NCI-H446 treated with DMSO at 0.1 percent for 48 hours (cell line): ENCODE data around the gene DIPK2B.
A peak's percentile ranks its signal among the peaks of the same experiment; 100 is the strongest.

Experiments
- DNase-seq: peaks from one replicate; lab custom pipeline; 2025; lab: John Stamatoyannopoulos, UW

Gene DIPK2B, protein sequence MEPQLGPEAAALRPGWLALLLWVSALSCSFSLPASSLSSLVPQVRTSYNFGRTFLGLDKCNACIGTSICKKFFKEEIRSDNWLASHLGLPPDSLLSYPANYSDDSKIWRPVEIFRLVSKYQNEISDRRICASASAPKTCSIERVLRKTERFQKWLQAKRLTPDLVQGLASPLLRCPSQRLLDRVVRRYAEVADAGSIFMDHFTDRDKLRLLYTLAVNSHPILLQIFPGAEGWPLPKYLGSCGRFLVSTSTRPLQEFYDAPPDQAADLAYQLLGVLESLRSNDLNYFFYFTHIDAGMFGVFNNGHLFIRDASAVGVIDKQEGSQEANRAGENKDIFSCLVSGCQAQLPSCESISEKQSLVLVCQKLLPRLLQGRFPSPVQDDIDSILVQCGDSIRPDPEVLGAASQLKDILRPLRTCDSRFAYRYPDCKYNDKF

DNA sequence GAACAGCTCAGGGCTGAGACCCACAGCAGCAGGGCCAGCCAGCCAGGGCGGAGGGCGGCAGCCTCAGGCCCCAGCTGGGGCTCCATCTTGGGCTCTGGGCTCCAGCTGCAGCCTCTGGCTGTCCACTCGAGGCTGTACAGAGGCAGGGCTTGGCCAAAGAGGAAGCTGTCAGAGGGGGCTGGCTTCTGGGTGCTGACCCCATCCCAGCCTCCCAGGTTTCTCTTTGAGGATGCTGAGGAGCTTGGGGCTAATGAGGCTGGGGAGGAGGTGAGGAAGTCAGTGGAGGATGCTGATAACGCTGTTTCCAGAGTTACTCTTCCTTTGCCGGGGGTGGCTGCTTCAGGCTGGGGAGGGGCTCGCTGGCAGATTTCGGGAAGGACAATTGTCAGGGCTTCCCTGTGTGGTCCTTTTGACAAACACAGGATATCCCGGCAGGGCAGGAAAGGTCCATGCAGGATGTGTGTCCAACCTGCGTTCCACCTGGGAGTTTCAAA, at the start of gene DIPK2B:
TSS of gene DIPK2B (minus strand) at position 136 of the 494 bp plus-strand sequence. CDS start at position 86, 50 bp downstream.
- DNase-seq: no peak

DNA sequence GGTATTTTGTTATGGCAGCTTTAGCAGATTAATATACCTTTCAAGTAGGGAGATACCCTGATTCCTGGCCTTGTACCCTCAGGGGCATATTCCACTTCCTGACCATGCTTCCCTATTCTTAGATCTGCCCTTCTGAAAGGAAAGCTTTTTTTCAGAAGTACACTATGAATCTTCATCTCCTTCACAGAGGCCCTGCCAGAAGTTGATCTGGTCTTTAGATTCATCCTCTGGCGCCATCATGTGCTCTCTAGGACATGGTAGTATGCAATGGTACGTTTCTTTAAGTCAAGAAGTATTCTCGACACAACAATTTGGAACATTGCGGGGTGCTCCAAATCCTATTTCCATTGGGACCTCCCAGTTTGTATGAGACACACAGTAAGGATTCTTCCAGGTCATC, 39.6 kb upstream of the DIPK2B start:
- DNase-seq: no peak

DNA sequence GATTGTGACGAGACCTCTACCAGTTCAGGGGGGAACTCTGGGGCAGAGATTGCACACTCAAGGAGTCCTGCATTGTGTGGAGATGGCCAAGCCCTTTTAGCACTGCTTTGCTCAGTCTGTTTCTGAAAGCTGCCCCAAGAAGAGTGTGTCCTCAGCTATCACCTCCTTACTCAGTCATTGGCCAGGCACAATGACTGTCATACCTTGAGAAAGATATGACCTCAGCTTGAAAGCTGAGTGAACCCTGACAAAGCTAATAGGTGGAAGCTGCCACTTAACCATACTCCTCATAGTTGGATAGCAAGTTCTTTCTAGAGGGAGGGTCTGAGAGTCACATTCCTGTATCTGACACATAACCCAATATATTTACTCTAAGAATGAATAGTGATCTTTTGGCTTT, 37.8 kb upstream of the DIPK2B start:
- no peak for DNase-seq

DNA sequence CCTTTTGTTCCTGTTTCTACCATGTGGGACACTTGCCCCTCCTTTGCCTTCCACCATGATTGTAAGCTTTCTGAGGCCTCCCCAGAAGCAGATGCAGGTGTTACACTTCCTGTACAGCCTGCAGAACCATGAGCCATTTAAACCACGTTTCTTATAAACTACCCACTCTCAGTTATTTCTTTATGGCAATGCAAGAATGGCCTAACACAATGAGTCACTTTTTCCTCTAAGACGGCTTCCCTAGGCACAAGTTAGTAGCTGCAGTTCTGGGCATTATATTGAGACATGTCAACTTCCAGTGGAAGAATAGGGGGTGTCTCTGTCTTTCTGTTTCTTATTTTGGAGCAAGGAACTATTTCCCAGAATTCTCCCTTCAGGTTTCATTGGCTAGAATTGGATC, 32.9 kb upstream of the DIPK2B start:
- DNase-seq: no peak

DNA sequence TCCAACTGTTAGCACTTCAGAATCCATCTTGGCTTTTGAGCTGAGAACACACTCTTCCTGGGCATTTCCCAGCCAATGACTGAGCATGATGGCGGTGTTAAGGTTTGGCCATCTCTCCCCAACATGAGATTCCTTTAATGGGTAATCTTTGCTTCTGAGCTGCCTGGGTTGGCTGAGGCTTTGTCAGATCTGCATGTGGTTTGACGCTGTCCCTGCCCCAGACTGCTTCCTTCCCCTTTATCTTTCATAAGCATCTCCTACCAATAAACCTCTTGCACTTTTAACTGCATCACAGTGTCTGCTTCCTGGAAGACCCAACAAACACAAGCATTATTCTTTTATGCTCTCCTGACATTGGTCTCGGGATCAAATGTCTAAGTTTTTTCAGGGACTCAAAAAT, 31.5 kb upstream of the DIPK2B start:
- DNase-seq: no peak

DNA sequence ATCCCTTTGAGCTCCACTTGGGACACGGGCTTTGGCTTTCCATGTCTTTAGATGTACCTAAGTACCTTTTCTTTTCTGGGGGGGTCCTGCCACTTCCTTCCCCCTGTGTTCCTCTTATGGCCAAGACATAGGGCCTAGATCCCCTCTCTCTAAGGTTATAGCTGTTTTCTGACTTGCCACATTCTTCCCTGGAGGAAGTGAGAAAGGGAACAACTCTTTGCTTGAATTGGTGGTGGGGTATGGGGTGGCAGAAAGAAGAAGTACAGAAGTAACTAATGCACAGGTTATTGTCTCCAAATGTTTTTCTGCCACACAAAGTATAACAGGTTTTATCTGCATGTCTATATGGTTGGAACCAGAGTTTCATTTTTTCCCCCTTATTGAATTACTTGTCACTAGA, 29.7 kb upstream of the DIPK2B start:
- no peak for DNase-seq

DNA sequence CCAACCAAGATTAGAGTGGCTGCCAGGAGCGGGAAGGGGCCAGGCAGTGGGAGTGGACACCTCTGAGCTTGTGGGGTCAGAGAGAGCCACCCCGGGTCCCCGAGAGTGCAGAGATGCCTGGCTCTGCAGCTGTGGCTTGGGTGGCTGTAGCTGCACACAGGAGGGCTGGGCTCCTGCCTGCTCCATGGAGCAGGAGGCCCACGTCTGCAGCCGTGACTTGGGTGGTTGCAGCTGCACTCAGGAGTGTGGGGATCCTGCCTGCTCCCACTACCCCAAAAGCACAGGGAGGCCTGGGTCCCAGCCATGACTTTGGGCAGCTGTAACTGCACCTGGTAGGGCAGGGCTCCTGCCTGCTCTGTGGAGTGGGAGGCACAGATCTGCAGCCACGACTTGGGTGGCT, 28.7 kb upstream of the DIPK2B start:
- no peak for DNase-seq

DNA sequence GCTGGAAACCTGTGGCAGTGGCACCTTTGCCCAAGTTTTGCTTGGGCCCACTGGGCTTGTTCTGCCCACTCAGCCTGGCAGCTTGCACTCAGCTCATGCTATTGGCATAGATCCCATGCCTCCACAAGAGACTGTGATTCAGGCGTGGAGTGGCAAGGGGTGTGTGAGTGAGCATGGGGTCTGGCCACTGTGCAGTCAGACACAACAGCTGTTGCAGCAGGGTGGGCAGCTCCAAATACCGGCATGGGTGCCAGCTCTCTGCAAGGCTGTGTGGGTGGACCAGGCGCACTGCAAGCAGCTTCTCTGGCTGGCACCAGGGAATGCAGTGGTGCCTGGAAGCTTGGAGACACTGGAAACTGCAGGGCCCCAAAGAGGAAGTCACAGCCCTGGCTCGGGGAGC, 27.4 kb upstream of the DIPK2B start:
- DNase-seq: no peak

DNA sequence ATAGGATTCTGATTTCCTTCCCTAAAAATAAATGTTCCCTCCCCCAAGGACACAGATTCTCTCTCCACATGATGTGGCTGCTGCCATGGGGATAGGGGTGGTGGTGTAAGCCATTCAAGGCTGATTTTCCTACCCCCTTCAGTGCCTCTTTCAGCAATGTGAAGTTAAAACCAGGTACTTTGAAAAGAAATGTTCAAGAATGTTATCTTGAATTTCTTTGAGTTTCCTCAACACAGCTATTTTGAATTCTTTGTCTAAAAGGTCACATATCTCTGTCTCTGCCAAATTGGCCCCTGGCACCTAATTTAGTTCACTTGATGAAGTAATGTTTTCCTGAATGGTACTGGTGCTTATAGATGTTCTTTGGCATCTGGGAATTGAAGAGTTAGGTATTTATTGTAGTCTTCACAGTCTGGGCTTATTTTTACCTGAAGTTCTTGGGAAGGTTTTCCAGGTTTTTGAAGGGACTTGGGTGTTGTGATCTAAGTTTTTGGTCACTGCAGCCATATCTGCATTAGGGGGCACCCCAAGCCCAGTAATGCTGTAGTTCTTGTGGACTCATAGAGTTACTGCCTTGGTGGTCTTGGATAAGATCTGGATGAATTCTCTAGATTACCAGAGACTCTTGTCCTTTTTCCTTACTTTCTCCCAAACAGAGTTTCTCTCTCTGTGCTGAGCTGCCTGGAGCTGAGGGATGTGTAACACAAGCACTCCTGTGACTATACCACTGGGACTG, 7.6 kb upstream of the DIPK2B start:
- no peak for DNase-seq

DNA sequence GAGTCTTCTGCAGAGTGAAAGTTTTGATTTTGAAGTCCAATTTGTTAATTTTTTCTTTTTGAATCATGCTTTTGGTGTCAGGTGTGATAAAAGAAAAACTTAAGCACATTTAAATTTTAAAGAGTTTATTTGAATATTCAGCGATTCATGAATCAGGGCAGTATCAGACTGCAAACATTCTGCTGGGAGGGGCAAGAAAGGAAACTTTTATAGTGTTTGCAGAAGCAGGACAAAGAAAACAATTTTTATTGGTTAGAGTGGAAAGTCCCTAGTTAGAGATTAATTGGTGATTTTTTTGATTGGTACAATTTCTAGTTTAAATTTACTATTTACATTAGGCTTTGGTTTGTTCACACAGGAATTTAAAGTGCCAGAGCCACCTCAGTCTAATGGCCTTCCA, 1.5 kb upstream of the DIPK2B start:
- DNase-seq: no peak

DNA sequence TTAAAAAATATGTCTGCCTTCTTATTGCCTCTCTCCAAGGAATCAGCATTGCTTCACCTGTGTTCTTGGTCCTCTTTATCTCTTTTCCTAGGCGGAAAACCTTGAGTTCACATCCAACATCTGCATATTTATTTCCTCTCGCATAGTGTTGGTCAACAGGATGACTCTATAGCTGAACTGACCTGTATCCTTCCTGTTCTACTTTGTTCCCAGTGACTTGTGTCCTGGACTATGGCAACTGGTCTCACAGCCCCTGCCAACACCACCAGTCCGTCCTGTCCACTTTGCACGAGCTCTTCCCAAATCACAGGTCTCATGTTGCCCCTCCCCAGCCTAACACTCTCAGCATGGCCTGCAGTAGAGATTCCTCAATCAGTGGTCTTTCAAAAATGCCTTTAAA, 2.0 kb downstream of the DIPK2B start:
- no peak for DNase-seq

DNA sequence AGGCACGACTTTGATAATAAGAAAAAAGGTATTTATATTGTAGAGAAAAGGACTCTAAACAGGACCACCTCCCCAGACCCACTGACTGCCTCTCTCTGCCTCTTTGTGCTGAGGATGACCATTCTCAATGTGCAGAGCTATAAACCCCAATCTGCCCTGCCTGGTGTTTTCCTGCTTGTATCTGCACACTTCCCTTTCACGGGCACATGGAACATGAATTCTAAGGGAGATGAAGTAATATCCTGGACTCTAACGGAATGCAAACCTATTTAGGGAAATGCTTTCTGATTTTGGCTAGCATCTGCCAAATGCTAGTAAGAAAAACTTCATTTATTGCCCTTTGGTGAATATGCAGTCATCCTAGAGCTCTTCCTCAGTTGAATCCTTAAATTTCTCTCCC, 2.4 kb downstream of the DIPK2B start:
- DNase-seq: no peak

DNA sequence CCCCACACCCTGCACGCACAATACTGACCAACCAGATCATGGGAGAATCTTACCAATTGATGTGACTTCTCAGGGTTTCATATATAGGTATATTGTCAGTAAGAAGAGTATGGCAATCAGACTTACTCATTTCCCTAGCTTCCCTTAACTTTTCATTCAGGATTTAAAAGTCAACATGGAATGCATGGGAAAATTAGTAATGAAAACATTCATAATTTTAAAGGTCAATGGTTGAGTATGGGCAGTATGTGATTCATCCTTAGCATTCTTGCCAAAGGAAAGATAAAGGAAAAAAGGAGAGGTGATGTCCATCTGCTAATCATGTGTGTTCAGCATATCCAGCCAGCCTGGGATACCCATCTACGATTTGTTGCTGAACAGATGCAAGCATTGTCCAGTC, 4.0 kb downstream of the DIPK2B start:
- no peak for DNase-seq

DNA sequence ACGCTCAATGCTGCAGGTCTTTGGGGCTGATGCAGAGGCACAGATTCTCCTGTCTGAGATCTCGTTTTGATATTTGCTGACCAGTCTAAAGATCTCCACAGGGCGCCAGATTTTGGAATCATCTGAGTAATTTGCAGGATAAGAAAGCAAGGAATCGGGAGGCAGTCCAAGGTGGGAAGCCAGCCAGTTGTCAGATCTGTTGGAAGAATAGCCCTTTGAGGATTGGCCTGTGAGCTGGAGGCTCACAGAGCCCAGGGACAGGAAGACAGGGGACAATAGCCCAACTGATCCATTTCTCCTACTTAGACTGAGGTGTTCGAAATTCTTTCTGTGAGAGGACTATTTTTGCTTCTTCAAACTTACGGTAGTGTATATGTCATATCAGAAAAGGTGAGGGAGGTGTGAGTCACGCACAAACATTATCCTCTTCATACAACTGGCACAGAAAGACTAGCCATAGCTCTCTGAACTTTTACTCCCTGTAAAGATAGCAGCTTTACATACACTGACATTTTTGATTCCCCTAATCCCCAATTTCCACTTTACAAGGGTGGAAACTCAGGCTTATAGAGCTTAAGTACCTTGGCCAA, 8.8 kb downstream of the DIPK2B start:
- DNase-seq: peak; percentile 12

DNA sequence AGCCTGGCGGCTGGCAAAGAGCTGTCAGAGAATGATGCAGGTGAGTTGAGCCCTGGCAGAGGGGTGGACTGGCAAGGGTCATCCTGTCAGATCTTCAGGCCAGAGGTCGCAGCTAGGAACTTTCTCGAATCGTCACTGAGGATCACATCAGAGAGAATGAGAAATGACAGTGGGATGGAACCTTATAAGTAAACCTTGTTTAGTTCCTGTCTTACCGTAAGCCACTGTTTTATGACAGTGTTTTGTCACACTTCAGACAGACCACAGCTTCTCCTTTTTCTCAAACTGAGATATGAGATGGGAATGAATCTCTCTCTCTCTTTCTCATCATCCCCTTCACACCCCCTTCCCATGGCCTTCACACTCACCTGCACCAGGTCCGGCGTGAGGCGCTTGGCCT, 9.3 kb downstream of the DIPK2B start:
- DNase-seq: no peak

DNA sequence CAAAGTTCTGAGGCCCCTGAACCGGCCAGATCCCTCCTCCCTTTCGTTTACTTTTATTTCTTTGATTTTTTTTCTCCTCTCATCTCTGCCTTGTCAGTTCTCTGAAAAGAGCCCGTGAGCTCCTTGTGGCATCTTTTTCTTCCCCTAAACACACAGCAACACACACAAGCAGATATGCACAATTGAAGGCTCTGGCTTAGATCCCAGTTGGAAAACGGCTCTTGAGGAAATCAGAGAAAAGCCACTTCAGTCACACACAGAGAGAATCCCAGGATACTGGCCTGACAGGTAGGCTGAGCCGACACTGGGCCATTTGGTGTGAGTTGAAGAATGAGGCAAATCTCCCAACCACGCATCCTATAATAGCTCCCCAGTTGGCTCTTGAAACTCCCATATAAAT, 12.9 kb downstream of the DIPK2B start:
- no peak for DNase-seq

DNA sequence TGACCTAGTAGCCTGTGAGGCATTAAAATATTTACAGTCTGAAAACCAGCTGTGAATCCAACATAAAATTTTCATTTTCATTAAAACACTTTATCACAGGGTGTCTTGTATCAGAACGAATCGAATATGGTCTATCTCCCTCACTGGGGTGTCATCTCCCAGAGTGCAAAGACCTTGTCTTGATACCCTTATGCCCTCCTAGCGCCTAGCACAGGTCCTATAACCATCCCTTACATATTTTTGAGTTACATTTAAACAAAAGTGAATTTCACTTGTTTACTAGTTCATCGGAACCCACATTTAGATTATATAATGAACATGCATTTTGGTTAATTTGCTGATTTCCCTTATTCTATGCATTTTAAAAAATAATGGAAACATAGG, 14.0 kb downstream of the DIPK2B start:
- DNase-seq: no peak

DNA sequence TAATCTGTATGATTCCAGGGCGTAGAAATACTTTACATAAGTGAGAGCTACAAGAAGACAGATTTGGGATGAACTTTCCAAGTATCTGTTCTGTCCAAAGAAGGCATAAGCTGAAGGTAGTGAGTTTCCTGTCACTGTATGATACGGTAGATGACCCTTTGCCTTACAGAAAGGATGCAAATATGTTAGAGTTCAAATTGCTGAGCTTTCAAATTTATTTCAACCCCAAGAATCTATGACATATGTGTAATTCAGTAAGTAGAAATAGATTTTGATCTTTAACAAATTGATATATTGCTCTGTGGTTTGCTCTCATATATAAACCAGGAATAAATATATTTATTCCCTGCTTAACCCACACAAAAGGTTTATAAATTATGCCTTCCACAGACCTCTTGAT, 16.5 kb downstream of the DIPK2B start:
- DNase-seq: no peak

DNA sequence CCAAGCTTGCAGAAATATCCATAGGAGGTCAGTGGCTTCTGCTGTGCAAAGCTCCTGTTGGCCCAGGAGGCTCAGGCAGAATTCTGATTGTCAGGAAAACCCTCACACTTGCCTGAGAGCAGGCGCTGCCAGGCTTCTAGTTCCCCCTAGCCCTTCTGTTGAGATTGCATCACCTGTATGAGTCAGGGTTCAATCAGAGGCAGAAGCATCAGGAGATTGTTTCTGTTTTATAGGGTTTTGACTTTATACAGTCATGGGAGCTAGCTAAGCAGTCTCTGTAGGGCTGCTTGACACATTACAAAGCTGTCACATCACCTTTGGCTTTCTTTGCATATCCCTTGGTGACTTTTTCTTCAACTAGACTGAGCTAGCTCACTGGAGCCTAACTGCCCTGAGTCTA, 27.8 kb downstream of the DIPK2B start:
- no peak for DNase-seq

DNA sequence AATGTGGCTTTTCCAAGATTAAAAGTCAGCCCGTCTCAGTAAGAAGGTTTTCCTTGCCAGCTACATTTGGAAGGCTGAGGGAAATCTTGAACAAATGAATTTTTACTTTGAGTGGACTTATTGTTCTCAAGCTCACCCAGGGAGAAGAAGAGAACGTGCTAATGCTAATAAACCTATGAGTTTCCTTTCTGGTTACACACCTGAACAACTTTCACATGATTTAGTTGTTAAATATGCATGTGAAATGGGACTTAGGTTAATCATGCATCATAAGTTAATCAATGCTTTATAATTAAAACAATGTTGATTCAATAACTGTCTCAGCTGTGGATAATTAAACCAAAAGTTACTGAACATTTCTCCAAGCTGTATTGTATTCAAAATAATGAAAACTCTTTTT, 33.9 kb downstream of the DIPK2B start:
- no peak for DNase-seq

DNA sequence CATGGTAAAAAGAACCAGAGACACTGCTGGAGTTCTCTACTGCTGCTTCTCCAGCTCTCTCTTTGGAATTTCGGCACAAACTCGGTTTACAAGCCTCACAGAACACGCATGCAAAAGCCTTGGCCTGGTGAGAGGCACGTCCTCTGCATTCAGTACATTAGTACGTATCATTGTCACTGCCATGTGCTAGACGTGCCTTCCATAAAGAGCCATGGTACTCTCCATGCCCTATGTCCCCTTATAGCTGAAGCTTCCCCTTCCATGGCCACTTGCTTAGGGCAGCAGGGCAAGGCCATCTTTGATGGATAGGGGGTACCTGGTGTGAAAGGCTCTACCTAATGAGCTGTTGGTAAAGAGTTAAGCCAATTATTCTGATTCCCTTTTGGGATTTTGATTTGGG, 35.0 kb downstream of the DIPK2B start:
- DNase-seq: no peak

DNA sequence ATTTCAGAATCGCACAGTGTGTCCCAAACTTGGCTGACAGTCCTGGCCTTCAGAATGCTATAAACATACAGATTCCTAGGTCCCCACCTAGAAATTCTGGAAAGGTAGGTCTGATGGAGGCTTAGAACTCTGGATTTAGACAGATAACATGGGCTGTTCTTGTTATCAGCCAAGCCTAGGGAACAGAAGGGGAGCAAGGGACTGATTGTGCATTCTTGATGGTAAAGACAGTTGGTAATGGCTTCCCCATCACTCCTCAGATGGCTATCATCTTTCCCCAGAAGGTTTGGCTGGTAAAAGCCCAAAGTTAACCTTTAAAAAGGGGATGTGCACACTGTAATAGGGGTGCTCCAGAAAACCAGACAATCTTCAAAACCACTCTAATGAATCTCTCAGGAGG, 35.7 kb downstream of the DIPK2B start:
- DNase-seq: no peak

DNA sequence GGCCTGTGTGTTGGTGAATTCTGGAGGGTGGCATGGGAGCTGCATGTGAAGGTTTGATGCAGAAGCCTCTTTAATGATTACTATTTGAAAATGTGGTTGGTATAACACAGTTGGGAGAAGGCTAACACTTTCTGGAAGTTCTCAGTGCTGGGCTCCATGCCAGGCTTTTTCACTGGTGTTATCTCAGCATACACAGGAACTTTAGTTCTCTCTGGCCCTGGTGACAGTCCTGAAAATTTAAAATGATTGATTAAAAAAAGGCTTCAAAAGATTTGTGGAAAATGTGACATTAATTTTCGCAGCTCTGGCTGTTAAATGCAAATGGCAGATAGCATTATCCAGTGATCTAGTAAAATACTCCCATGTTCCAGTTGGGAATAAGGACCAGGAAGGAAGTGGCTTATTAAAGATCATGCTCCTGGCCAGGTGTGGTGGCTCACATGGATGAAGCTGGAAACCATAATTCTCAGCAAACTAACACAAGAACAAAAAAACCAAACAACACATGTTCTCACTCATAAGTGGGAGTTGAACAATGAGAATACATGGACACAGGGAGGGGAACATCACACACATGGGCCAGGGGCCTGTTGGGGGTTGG, 36.6 kb downstream of the DIPK2B start:
- DNase-seq: no peak
